Measurements from ENCODE around the gene ASAP2.

ASAP2 gene

DNA sequence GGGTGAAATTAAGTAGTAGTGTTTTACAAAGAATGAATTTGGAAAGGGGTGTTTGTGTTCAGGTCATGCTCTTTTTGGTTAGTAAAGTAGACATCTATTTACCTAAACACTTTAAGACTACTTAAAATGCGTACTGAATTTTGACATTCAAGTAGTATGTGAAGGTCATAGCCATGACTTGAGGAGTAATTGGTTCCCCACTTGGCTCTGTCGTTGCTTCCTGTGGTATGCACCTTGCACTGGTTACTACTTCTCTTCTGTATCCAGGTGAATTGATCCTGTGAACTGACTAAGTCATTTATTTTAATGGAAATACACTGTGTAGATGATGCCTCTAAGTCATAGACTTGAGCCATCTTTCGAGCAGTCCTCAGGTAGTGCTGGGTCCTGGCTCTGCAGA, 118.8 kb downstream of the ASAP2 start:
- no peak for DNase-seq (ENCODE audit: low spot score)

- DNase-seq (ENCODE audit: low spot score) = peak; percentile 50
These were observed 120.4 kb downstream of the ASAP2 start for GRCh38 chr2:9326975-9327374.

GRCh38 chr2:9327873-9328352, 121.3 kb downstream of the ASAP2 start:
- DNase-seq (ENCODE audit: low spot score) = no peak

DNA sequence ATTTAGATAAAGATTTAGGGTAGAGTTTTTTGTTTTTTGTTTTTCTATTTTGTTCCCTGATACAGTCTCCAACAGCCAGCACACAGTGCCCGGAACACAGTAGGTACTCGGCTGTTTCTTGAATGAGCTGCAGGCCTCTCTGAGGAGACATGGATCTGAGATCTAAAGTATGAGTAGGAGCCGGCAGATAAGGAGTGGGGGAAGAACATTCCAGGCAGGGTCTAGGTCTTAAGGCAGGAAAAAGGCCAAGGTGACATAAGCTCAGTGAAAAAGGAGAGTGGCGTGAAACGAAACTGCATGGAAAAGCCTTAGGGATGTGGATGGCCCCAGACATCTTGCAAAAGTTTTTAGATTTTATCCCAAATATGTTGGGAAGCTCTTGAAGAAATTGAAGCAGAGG, 122.3 kb downstream of the ASAP2 start:
- no peak for DNase-seq (ENCODE audit: low spot score)

DNA sequence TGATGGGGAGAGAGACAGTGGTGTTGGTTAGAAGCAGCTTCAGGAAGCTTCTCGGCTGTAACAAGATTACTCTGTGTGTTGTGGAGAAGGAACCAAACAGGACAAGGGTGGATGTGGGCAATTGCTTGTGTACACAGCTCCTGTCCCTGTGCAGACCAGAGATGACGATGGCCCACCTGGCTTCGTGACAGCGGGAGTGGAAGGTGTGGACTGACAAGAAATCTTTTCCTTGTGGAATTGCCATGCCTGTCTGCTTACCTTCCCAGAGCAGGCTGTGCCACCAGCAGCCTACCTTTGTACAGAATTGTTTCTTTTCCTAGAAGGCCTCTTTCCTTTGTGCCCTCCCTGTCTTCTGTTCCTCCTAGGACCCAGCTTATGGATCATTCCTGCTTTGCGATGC, 122.9 kb downstream of the ASAP2 start:
- DNase-seq (ENCODE audit: low spot score) = no peak

DNA sequence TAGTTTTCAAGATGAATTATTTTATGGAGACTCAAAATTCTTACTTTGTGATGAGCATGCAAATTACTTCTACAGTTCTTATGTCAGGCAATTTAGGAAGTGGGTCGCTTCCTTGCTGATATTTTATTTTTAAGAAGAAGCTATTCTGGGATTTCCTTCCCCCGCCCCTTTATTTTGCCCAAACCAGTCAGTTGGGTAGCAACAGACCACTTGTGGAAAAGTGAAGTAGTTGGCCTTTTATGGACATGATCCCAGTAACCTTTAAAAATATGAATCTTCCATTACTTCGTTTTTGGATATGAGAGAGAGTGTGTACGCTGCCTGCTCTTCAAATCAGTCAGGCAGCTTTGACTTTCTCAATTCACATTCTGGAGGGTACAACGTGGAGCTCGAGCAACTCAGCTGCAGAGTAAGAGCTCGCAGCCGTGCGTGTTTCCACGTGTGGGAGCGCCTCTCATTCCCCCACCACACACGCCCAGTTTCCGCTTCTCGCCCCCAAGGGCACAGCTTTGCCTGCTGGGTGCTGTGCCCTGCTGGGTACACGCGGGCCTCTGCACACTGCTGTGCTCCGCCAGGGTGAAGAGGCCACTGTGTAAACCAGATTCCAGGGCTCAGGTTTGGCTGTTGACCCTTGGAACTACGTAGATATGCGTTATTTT, 124.1 kb downstream of the ASAP2 start:
- no peak for DNase-seq (ENCODE audit: low spot score)

DNA sequence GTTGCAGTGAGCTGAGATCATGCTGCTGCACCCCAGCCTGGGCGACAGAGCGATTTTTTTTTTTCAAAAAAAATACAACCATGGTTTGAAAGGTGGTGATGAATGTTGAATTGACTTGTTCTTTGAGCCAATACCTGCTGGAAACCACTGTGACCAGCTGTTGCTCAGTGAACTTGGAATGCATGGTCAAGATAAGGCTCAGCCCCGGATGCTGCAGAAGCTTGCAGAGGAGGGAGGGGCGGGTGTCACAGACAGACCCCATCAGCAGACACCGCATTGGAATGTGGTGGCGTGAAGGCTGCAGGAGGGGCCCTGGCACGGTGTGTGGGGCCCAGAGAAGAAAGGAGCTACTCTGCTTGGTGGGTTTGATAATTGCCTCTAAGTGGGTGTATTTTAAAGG, 125.1 kb downstream of the ASAP2 start:
- DNase-seq (ENCODE audit: low spot score) = peak; percentile 29

DNA sequence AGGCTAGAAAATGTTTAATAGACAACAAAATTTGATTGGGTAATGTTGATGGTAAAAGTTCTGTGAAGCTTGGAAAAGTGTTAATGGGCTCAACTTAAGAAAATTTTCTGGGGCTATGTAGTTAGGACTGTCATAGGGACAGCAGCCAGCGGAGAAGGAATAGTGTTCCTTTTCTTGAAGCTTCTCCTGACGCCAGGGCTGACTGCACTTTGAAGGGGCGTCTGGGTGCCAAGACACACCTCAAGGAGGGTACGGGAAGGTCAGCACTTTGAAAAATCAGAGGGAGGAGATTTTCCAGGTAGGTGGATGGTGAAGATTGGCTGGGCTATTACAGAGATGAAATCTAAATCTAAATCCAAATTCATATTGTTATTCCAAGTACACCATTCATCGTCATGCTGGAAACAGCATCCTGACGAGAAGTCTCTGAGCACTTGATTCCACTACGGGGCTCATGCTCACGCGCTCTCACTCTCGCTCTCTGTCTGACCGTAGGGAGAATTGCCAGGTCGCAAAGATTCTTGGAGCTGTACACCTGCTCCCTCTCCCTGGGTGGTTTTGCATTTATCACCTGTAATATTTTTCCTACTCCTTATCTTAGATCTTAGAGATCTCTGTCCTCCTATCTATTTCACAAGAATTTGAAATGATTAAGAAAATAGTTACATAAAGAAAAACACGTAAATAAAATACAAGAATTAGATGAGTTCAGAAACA, 125.7 kb downstream of the ASAP2 start:
- DNase-seq (ENCODE audit: low spot score) = no peak

DNA sequence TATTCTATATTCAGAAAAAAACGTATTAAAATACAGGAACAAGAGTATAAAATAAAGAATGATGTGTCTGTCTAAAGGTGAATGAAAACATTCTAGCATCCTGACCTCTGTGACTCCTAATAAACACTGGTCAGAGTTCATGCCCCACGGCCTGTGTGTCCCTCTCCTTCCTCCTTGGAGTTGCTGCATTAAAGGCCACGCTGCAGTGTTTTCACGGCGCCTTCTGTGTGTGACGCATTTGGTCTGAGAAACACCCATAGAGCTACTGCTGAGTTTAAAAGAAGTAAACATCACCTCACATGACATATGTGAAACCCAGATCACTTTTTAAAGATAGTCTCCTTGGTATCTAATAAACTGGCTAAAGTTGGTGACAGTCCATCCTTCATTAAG, 126.2 kb downstream of the ASAP2 start:
- no peak for DNase-seq (ENCODE audit: low spot score)

DNA sequence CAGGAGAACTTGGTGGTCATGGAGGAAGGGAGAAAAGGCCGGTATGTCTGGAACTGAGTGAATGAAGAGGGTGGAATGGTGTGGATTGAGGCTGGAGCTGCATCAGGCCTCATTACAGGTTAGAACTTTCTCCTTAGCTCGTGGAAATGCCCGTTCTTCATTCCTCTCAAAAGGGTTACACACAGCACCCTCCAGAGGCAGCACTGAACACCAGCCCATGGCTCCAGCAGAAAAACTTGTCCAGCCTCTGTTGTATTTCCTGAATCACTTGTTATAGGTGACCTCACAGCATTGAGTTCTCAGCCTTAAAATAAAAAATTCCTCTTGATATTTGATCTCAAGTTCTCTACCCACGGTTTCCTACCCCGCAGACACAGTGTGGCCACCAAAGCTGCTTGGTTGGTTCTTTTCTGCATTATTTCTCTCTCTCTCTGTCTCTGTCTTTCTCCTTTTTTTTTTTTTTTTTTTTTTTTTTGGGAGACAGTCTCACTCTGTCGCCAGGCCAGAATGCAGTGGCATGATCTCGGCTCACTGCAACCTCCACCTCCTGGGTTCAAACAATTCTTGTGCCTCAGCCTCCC, 127.1 kb downstream of the ASAP2 start:
- peak; percentile 70 for DNase-seq (ENCODE audit: low spot score)

DNA sequence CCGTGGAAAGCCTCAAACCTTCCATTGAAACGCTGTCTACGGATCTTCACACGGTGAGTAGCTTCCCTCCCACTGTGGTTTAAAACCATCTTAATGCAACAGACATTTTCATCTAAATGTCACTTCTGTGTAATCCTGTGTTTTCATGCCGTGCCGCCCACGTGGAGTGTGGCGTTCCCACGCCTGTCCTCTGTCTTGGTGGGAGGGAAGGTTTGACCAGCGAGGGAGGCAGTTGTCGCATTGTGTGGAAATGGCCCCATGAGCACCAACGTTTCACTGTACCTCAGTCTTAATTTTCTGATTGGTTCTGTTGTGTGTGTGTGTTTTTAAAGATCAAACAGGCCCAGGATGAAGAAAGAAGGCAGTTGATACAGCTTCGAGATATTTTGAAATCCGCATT, 128.1 kb downstream of the ASAP2 start:
- no peak for DNase-seq (ENCODE audit: low spot score)

GRCh38 chr2:9335322-9335832, 128.8 kb downstream of the ASAP2 start:
- no peak for DNase-seq (ENCODE audit: low spot score)

DNA sequence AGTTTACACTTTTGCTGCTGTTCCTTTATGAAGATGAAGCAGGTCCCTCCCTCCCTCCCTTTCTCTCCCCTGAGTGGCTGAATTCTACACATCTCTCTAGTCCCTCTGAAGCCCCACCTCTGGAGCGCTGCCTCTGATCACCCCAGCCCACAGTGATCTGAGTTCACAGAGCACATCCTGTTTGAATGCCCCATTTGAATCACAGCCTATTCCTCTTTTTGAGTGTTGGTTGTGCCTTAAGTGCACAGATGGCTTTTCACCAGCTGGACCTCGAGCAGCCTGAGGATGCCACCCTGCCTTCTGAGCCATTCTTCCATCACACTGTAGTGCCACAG, 129.6 kb downstream of the ASAP2 start:
- no peak for DNase-seq (ENCODE audit: low spot score)

DNA sequence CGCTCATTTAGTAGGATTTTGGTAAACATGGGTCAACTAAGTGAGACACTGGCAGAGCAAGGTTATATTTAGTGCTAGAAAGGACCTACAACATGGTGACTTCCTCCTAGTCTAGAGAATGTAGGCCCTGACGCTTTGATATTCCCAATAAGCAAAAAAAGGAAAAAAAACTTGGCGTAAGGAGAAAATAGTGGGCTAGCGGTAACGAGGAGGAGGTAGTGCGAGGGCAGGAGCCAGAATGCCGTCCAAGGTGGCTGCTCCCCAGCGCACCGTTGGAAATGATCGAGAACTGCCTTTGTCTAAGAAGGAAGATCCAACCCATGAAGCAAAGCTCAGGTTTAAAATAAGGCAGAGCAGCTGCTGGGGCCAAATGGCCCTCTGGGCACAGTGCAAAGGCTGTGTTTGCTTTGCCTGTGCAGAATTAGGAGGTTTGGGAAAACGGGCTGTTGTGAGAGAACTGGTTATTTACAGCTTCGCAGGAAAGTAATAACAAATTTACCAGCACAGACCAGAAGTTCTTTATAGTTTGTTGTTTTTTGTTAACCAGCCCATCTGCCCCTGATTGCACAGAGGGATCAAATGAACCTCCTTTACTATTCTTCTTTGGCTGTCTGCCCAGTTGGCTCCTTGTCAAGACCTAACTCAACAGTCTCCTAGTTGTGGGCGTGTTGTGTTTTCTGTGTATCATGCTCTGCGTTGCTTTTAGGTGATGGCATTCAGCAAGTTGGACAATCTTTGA, 130.1 kb downstream of the ASAP2 start:
- peak; percentile 32 for DNase-seq (ENCODE audit: low spot score)

- no peak for DNase-seq (ENCODE audit: low spot score)
These were observed 131.3 kb downstream of the ASAP2 start for GRCh38 chr2:9337901-9338300.

- no peak for DNase-seq (ENCODE audit: low spot score)
These were observed 134.8 kb downstream of the ASAP2 start for GRCh38 chr2:9341337-9341887.

- no peak for DNase-seq (ENCODE audit: low spot score)
These were observed 136.0 kb downstream of the ASAP2 start for GRCh38 chr2:9342659-9343058.

GRCh38 chr2:9343524-9343923, 136.9 kb downstream of the ASAP2 start:
- no peak for DNase-seq (ENCODE audit: low spot score)

DNA sequence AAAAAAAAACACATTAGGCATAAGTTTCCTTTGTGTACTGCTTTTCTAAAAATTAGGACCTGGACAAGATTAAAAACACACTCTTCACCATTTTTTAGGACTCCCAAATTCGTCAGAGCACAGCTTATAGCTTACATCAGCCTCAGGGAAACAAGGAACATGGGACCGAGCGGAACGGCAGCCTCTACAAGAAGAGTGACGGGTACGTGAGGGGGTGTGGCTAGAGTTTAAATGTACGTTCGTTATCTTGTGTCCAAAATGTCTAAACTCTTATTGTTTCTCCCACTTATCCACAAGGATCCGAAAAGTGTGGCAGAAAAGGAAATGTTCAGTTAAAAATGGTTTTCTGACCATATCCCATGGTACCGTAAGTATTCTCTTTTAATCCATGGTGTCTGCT, 137.8 kb downstream of the ASAP2 start:
- no peak for DNase-seq (ENCODE audit: low spot score)

GRCh38 chr2:9345343-9345742, 138.7 kb downstream of the ASAP2 start:
- DNase-seq (ENCODE audit: low spot score) = no peak

DNA sequence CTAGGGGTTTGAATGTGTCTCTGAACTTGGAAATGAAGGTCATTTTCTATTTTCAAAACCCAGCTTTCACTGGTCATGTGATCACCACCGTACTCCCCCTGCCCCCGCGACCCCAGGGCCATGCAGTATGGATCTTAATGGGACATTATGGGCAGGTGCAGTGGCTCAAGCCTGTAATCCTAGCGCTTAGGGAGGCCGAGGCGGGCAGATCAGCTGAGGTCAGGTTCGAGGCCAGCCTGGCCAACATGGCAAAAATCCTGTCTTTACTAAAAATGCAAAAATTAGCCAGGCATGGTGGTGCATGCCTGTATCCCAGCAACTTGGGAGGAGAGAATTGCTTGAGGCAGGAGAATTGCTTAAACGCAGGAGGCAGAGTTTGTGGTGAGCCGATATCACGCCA, 139.4 kb downstream of the ASAP2 start:
- DNase-seq (ENCODE audit: low spot score) = no peak

DNA sequence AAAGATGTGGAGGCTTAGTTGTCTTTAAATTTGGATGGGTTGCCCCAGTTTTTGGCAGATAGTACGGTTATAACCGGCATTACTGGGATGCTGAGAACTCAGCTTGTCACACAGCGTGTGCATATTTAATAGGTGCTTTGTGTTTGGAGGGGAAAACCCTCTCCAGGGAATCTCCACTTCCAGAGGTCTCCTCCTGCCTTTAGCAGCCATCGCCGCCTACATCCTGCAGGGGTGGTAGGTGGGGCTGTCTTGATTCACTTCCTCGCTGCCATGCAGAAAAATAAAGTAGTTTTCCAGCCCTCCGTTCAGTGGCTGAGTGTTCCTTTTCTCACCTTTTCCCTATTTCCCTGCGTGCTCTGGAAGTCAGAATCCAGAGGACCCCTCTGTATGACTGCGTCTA, 140.3 kb downstream of the ASAP2 start:
- no peak for DNase-seq (ENCODE audit: low spot score)
